ENCODE measurements around the gene ICA1L. TPM values are rescaled to one million over a fixed set of nuclear protein-coding genes. Genes with fewer than 3 reads are reported as not detected.
"Not testable (repeated sequence)": the region's sequence is repeated elsewhere in the genome, so short reads cannot be mapped to it uniquely, and the experiment has no call there.

ICA1L gene
- total RNA-seq (2021) (3.2 and 4.7 TPM in 2 replicates), Bru-seq, nascent RNA (percentile 41 among the genes with signal in this experiment), BruChase-seq, experiment 1, labeled RNA remaining after a 2-hour chase (percentile 44 among the genes with signal in this experiment), BruChase-seq, experiment 2, labeled RNA remaining after a 6-hour chase (percentile 47 among the genes with signal in this experiment)
- long read RNA-seq, full-length matches to known transcripts: 1 of 4 reads
- long read RNA-seq, partial matches to known transcripts: 1 of 4 reads
- long read RNA-seq, other reads (novel, unspliced or antisense): 2 of 4 reads

- Histone ChIP-seq H3K27me3 (replicated peaks; ENCODE audit: insufficient read depth, low read depth, low read length, poor library complexity) (no peaks in the 10 kb centered on the region), H3K4me3 (ENCODE audit: low read depth, low read length, poor library complexity, severe bottlenecking) (peak within 1 kb of the TSS; percentile 84), H3K4me1 (ENCODE audit: insufficient read depth, low read length, poor library complexity, severe bottlenecking) (peaks cover 5% of the 10 kb centered on the region), H3K27ac (ENCODE audit: low read depth, low read length, poor library complexity, severe bottlenecking) (peak within 1 kb of the TSS; percentile 76), H3K36me3 (ENCODE audit: insufficient read depth, low read length, poor library complexity, severe bottlenecking) (no peaks in the 10 kb centered on the region), H3K9me3 (ENCODE audit: low read depth, low read length, poor library complexity, severe bottlenecking) (no peaks in the 10 kb centered on the region)
- DNase-seq (ENCODE audit: low spot score): peak; percentile 66
- TF ChIP-seq CTCF (conservative IDR thresholded peaks at IDR 0.05; ENCODE audit: low read depth, low read length) (no peak), EZH2 (IDR thresholded peaks at IDR 0.05; ENCODE audit: borderline replicate concordance, low read depth, low read length, poor library complexity, severe bottlenecking) (no peak)
- no TSS peak for BruUV-seq (replicated peaks)
- ChIA-PET POLR2A (ENCODE audit: low non-redundant PET) (no interaction called here), CTCF (no interaction called here)
- intact Hi-C loops (cut with micrococcal nuclease; ENCODE audit: unreplicated experiment): loop anchor here (5.0 kb wide), 2 partner anchors 234 to 284 kb away; no protein-coding TSS in a partner anchor
These were observed at the start of gene ICA1L for GRCh38 chr2:202871300-202872141. Gene ICA1L, minus strand, starts transcription at chr2:202871766. Its CDS starts 42,757 bp downstream, at chr2:202829009.

GRCh38 chr2:202918860-202919259 is 47.3 kb upstream of the ICA1L start:
- DNase-seq (ENCODE audit: low spot score): no peak
- no peaks in the 10 kb centered on the region for H3K36me3 ChIP-seq (ENCODE audit: insufficient read depth, low read length, poor library complexity, severe bottlenecking)
- ChIA-PET POLR2A (ENCODE audit: low non-redundant PET) (no interaction called here), CTCF (no interaction called here)
- H3K27ac ChIP-seq (ENCODE audit: low read depth, low read length, poor library complexity, severe bottlenecking): no peak overlapping the region
- intact Hi-C loops (cut with micrococcal nuclease; ENCODE audit: unreplicated experiment): no loop called here
- H3K9me3 ChIP-seq (ENCODE audit: low read depth, low read length, poor library complexity, severe bottlenecking): no peaks in the 10 kb centered on the region
- no peak overlapping the region for H3K4me3 ChIP-seq (ENCODE audit: low read depth, low read length, poor library complexity, severe bottlenecking)
- no peaks in the 10 kb centered on the region for H3K27me3 ChIP-seq (replicated peaks; ENCODE audit: insufficient read depth, low read depth, low read length, poor library complexity)
- no TSS peak for BruUV-seq (replicated peaks)
- TF ChIP-seq EZH2 (IDR thresholded peaks at IDR 0.05; ENCODE audit: borderline replicate concordance, low read depth, low read length, poor library complexity, severe bottlenecking) (no peak), CTCF (conservative IDR thresholded peaks at IDR 0.05; ENCODE audit: low read depth, low read length) (no peak)
- H3K4me1 ChIP-seq (ENCODE audit: insufficient read depth, low read length, poor library complexity, severe bottlenecking): no peaks in the 10 kb centered on the region

GRCh38 chr2:202912342-202913201 is 41.0 kb upstream of the ICA1L start:
- Histone ChIP-seq H3K4me3 (ENCODE audit: low read depth, low read length, poor library complexity, severe bottlenecking) (peak overlapping the region; percentile 75), H3K27ac (ENCODE audit: low read depth, low read length, poor library complexity, severe bottlenecking) (peak overlapping the region; percentile 93)
- H3K27me3 ChIP-seq (replicated peaks; ENCODE audit: insufficient read depth, low read depth, low read length, poor library complexity); CTCF ChIA-PET; H3K36me3 ChIP-seq (ENCODE audit: insufficient read depth, low read length, poor library complexity, severe bottlenecking); BruUV-seq (replicated peaks); DNase-seq (ENCODE audit: low spot score); H3K9me3 ChIP-seq (ENCODE audit: low read depth, low read length, poor library complexity, severe bottlenecking); POLR2A ChIA-PET (ENCODE audit: low non-redundant PET); H3K4me1 ChIP-seq (ENCODE audit: insufficient read depth, low read length, poor library complexity, severe bottlenecking): not testable (repeated sequence)
- intact Hi-C loops (cut with micrococcal nuclease; ENCODE audit: unreplicated experiment): loop anchor here (1.0 kb wide), 1 partner anchor 102 kb away; the partner anchor contains the start of gene NBEAL1

All from A673 (cell line).